ENCODE results near the gene IFIT1.
"Not testable (repeated sequence)": the region's sequence is repeated elsewhere in the genome, so short reads cannot be mapped to it uniquely, and the experiment has no call there.

Gene IFIT1

GRCh38 chr10:89444819-89445218 lies 52.4 kb downstream of the IFIT1 start:
- not testable (repeated sequence) for DNase-seq

- no peak for DNase-seq
Measured at GRCh38 chr10:89450901-89451300, 58.5 kb downstream of the IFIT1 start.

GRCh38 chr10:89452193-89452592 lies 59.8 kb downstream of the IFIT1 start:
- no peak for DNase-seq

- no peak for DNase-seq
Measured at GRCh38 chr10:89454561-89455347, 62.3 kb downstream of the IFIT1 start.
